ENCODE measurements around the gene PIGW. TPM values are rescaled to one million over a fixed set of nuclear protein-coding genes. Genes with fewer than 3 reads are reported as not detected.
A peak's percentile ranks its signal among the peaks of the same experiment; 100 is the strongest.

The PIGW gene
- total RNA-seq, 1 donor from 2014 or later, result 3.2 TPM

DNA sequence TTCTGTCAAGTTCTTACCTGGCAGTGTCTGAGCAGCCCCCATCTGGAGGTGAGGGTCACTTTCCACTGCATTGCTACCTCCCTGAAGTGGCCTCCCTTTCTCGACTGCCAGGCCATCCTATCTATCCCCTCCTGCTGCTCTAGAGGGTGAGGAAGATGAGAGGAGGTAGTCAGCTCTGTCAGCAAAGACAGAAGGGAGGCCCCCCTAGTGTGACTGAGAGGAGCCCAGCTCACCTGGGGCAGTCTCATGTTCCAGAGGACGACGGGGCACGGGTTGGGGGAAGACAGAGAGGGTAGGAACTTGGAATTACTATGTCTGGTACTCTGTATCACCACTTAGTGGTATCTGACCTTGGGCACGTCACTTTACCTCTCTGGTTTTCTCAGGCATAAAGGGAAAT is 22.1 kb upstream of the PIGW start:
- Histone ChIP-seq H3K4me1 (no peaks in the 10 kb centered on the region), H3K36me3 (peaks cover 0 to 6% of the 10 kb centered on the region in 2 donors), H3K9me3 (no peaks in the 10 kb centered on the region), H3K27me3 (no peaks in the 10 kb centered on the region), H3K4me3 (no peak overlapping the region), H3K27ac (no peak overlapping the region)
- TF ChIP-seq, protein P1, sequence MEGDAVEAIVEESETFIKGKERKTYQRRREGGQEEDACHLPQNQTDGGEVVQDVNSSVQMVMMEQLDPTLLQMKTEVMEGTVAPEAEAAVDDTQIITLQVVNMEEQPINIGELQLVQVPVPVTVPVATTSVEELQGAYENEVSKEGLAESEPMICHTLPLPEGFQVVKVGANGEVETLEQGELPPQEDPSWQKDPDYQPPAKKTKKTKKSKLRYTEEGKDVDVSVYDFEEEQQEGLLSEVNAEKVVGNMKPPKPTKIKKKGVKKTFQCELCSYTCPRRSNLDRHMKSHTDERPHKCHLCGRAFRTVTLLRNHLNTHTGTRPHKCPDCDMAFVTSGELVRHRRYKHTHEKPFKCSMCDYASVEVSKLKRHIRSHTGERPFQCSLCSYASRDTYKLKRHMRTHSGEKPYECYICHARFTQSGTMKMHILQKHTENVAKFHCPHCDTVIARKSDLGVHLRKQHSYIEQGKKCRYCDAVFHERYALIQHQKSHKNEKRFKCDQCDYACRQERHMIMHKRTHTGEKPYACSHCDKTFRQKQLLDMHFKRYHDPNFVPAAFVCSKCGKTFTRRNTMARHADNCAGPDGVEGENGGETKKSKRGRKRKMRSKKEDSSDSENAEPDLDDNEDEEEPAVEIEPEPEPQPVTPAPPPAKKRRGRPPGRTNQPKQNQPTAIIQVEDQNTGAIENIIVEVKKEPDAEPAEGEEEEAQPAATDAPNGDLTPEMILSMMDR (IDR thresholded peaks at IDR 0.05), result no peak
- TF ChIP-seq POLR2AphosphoS5 (IDR thresholded peaks at IDR 0.05; ENCODE audit: insufficient read depth in 1 of 2, low read depth in 1 of 2), result no peak
- TF ChIP-seq POLR2A (IDR thresholded peaks at IDR 0.05), result no peak
- DNase-seq (ENCODE audit: extremely low spot score in 2 of 2), result no peak
- intact Hi-C loops (cut with DNase I), result no loop called here

DNA sequence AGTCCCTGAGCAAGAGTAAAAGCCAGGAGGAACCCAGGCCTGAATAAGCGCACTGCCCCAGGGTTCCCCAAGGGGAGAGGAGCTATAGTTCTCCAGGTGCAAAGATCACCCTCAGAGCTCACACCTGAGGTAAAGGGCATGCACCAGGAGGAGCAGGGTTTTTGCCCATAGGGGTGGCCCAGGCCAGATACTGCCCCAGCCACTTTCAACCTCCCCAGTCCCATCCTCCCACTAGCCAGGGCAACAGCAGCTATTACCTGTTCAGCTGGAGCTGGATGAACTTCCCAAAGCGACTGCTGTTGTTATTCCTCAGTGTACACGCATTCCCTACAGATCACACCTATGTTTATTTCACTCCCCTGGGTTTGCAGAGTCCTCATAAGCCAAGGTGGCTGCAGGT is 19.9 kb upstream of the PIGW start:
- H3K4me3 ChIP-seq, result no peak overlapping the region
- no peaks in the 10 kb centered on the region for H3K4me1 ChIP-seq
- peak in 1 of 2 donors; percentile 55 for DNase-seq (ENCODE audit: extremely low spot score in 2 of 2)
- intact Hi-C loops (cut with DNase I), result no loop called here
- H3K36me3 ChIP-seq, result peaks cover 0 to 6% of the 10 kb centered on the region in 2 donors
- H3K27me3 ChIP-seq, result no peaks in the 10 kb centered on the region
- no peaks in the 10 kb centered on the region for H3K9me3 ChIP-seq
- TF ChIP-seq POLR2AphosphoS5 (IDR thresholded peaks at IDR 0.05; ENCODE audit: insufficient read depth in 1 of 2, low read depth in 1 of 2) (no peak), POLR2A (IDR thresholded peaks at IDR 0.05) (no peak)
- TF ChIP-seq, protein P1 (IDR thresholded peaks at IDR 0.05), result no peak
- no peak overlapping the region for H3K27ac ChIP-seq

DNA sequence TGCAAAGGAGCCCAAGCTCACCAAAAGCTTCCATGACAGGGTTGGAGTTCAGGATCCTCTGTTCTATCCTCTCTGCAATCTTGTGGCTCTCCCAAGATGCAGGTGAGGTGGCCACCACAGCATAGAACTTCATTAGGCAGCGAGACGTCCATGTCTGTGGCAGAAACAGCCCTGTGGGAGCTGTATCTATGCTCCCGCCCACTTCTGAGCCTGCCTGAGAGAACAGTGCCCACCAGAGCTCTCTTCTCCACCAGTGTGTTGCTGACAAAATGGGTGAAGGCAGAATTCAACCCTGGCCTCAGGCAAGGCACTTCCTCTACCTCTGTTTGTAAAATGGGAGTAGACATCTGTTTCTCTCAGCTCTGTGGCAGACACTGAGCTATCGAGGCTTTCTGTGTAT is 18.9 kb upstream of the PIGW start:
- Histone ChIP-seq H3K27ac (no peak overlapping the region), H3K27me3 (no peaks in the 10 kb centered on the region), H3K4me3 (no peak overlapping the region), H3K4me1 (no peaks in the 10 kb centered on the region), H3K9me3 (no peaks in the 10 kb centered on the region), H3K36me3 (peaks cover 0 to 6% of the 10 kb centered on the region in 2 donors)
- TF ChIP-seq POLR2A (IDR thresholded peaks at IDR 0.05) (no peak), POLR2AphosphoS5 (IDR thresholded peaks at IDR 0.05; ENCODE audit: insufficient read depth in 1 of 2, low read depth in 1 of 2) (no peak)
- DNase-seq (ENCODE audit: extremely low spot score in 2 of 2), result peak in 1 of 2 donors; percentile 67
- intact Hi-C loops (cut with DNase I), result no loop called here

DNA sequence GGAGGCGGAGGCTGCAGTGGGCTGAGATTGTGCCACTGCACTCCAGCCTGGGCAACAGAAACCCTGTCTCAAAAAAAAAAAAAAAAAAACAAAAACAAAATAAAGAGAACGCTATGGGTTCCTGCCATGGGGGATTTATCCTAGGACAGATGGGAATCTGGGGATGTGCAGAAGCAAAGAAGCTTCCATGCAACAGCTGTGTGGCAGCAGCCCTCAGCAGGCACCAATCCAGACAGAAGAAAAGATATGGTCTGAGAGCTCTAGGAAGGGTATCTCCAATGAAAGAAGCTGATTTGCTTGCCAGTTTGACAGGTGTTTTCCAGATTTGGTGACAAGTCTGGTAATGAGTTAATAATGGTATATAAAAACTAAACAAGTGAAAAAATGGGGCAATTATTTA is 11.7 kb upstream of the PIGW start:
- DNase-seq (ENCODE audit: extremely low spot score in 2 of 2), result no peak
- Histone ChIP-seq H3K27ac (no peak overlapping the region), H3K9me3 (no peaks in the 10 kb centered on the region), H3K4me3 (no peak overlapping the region), H3K4me1 (no peaks in the 10 kb centered on the region), H3K36me3 (peaks cover 0 to 44% of the 10 kb centered on the region in 2 donors), H3K27me3 (no peaks in the 10 kb centered on the region)
- intact Hi-C loops (cut with DNase I), result no loop called here
- TF ChIP-seq, protein P1 (IDR thresholded peaks at IDR 0.05), result no peak
- TF ChIP-seq POLR2AphosphoS5 (IDR thresholded peaks at IDR 0.05; ENCODE audit: insufficient read depth in 1 of 2, low read depth in 1 of 2) (no peak), POLR2A (IDR thresholded peaks at IDR 0.05) (no peak)

DNA sequence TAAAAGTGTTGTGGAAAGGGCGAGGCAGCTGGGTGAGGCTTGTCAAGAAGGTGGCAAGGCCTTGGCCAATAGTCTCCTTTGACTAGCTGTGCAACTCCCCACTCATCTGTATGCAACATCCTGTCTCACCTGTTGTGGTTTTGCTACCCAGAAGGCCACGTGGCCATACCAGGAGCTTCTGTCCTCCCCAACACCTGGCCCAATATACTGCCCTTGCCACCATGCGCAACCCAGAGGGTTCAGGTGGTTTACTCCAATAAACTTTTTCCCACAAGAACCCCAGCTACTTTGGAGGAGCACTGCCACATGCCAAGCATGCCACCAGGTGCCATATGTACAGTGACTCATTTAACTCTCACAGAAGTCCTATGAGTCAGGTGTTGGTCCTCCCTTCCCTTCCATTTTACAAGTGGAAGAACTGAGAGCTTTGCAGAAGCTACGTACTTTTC is 10.3 kb upstream of the PIGW start:
- no peak for DNase-seq (ENCODE audit: extremely low spot score in 2 of 2)
- Histone ChIP-seq H3K36me3 (peaks cover 0 to 55% of the 10 kb centered on the region in 2 donors), H3K27me3 (no peaks in the 10 kb centered on the region), H3K27ac (no peak overlapping the region), H3K4me3 (no peak overlapping the region), H3K4me1 (no peaks in the 10 kb centered on the region), H3K9me3 (no peaks in the 10 kb centered on the region)
- TF ChIP-seq POLR2A (IDR thresholded peaks at IDR 0.05), result no peak
- no peak for TF ChIP-seq POLR2AphosphoS5 (IDR thresholded peaks at IDR 0.05; ENCODE audit: insufficient read depth in 1 of 2, low read depth in 1 of 2)
- TF ChIP-seq, protein P1 (IDR thresholded peaks at IDR 0.05), result no peak
- intact Hi-C loops (cut with DNase I), result no loop called here
